ENCODE measurements around the gene DNAJC5G.

Gene DNAJC5G

DNA sequence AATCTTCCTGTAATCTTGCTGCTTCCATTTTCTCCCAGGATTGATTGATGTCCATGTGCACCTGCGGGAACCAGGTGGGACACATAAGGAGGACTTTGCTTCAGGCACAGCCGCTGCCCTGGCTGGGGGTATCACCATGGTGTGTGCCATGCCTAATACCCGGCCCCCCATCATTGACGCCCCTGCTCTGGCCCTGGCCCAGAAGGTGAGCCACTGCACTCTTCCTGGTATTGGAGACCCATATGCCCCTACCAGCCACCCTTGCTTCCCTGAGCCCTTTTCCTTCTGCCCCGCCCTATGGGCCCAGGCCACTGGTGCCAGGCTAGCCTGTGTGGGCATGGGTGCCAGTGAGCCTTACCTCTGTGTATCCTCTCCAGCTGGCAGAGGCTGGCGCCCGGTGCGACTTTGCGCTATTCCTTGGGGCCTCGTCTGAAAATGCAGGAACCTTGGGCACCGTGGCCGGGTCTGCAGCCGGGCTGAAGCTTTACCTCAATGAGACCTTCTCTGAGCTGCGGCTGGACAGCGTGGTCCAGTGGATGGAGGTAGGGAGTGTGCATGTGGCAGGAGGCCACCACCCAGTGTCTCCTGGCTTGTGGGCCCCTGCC is 37.8 kb upstream of the DNAJC5G start:
- Histone ChIP-seq H3K9me3 (ENCODE audit: insufficient read depth, low read length, severe bottlenecking) (no peaks in the 10 kb centered on the region), H3K4me3 (ENCODE audit: low read depth in 1 of 2, low read length in 2 of 2) (no peak overlapping the region), H3K27me3 (ENCODE audit: insufficient read depth, low read length, poor library complexity) (no peaks in the 10 kb centered on the region), H3K4me2 (ENCODE audit: insufficient read depth, low read length) (no peak overlapping the region), H3K36me3 (ENCODE audit: insufficient read depth, low read length) (peaks cover 100% of the 10 kb centered on the region), H3K79me2 (ENCODE audit: insufficient read depth, low read length) (no peaks in the 10 kb centered on the region), H3K9ac (ENCODE audit: low read depth, low read length) (no peak overlapping the region), H3K4me1 (ENCODE audit: insufficient read depth, low read length) (no peaks in the 10 kb centered on the region), H2AFZ (ENCODE audit: low read depth, low read length) (no peak overlapping the region), H3K27ac (ENCODE audit: low read length) (no peak overlapping the region), H4K20me1 (ENCODE audit: insufficient read depth, low read length) (peaks cover 35% of the 10 kb centered on the region; the same call in 1 of the 2 replicates)
- DNase-seq, result no peak
- no peak for ATAC-seq (ENCODE audit: insufficient read depth, low read depth)
- TF ChIP-seq, protein P1, sequence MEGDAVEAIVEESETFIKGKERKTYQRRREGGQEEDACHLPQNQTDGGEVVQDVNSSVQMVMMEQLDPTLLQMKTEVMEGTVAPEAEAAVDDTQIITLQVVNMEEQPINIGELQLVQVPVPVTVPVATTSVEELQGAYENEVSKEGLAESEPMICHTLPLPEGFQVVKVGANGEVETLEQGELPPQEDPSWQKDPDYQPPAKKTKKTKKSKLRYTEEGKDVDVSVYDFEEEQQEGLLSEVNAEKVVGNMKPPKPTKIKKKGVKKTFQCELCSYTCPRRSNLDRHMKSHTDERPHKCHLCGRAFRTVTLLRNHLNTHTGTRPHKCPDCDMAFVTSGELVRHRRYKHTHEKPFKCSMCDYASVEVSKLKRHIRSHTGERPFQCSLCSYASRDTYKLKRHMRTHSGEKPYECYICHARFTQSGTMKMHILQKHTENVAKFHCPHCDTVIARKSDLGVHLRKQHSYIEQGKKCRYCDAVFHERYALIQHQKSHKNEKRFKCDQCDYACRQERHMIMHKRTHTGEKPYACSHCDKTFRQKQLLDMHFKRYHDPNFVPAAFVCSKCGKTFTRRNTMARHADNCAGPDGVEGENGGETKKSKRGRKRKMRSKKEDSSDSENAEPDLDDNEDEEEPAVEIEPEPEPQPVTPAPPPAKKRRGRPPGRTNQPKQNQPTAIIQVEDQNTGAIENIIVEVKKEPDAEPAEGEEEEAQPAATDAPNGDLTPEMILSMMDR (IDR thresholded peaks at IDR 0.05; ENCODE audit: borderline replicate concordance, extremely low read depth, low read length, poor library complexity, severe bottlenecking), result no peak
- no peak for TF ChIP-seq EZH2 (IDR thresholded peaks at IDR 0.05; ENCODE audit: borderline replicate concordance, low read depth, low read length, severe bottlenecking)

DNA sequence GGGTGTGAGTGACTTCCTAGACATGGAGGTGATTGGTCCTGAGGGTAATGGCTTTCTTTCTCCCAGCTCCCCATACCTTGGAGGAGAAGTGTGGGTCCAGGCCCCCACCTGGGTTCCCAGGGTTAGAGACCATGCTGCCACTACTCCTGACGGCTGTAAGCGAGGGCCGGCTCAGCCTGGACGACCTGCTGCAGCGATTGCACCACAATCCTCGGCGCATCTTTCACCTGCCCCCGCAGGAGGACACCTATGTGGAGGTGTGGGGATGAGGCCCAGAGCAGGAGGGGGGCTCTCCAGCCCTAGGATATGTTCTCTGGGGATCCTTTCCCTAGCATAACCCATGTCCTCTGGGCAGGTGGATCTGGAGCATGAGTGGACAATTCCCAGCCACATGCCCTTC is 36.3 kb upstream of the DNAJC5G start:
- no peaks in the 10 kb centered on the region for H3K9me3 ChIP-seq (ENCODE audit: insufficient read depth, low read length, severe bottlenecking)
- ATAC-seq (ENCODE audit: insufficient read depth, low read depth) (no peak), DNase-seq (no peak)
- no peak overlapping the region for H2AFZ ChIP-seq (ENCODE audit: low read depth, low read length)
- H3K27ac ChIP-seq (ENCODE audit: low read length), result no peak overlapping the region
- H3K9ac ChIP-seq (ENCODE audit: low read depth, low read length), result no peak overlapping the region
- no peaks in the 10 kb centered on the region for H3K27me3 ChIP-seq (ENCODE audit: insufficient read depth, low read length, poor library complexity)
- TF ChIP-seq EZH2 (IDR thresholded peaks at IDR 0.05; ENCODE audit: borderline replicate concordance, low read depth, low read length, severe bottlenecking), result no peak
- TF ChIP-seq, protein P1 (IDR thresholded peaks at IDR 0.05; ENCODE audit: borderline replicate concordance, extremely low read depth, low read length, poor library complexity, severe bottlenecking), result no peak
- H3K4me3 ChIP-seq (ENCODE audit: low read depth in 1 of 2, low read length in 2 of 2), result no peak overlapping the region
- H3K79me2 ChIP-seq (ENCODE audit: insufficient read depth, low read length), result no peaks in the 10 kb centered on the region
- H4K20me1 ChIP-seq (ENCODE audit: insufficient read depth, low read length), result peaks cover 35% of the 10 kb centered on the region; the same call in 1 of the 2 replicates
- no peak overlapping the region for H3K4me2 ChIP-seq (ENCODE audit: insufficient read depth, low read length)
- H3K4me1 ChIP-seq (ENCODE audit: insufficient read depth, low read length), result no peaks in the 10 kb centered on the region
- peaks cover 100% of the 10 kb centered on the region for H3K36me3 ChIP-seq (ENCODE audit: insufficient read depth, low read length)

DNA sequence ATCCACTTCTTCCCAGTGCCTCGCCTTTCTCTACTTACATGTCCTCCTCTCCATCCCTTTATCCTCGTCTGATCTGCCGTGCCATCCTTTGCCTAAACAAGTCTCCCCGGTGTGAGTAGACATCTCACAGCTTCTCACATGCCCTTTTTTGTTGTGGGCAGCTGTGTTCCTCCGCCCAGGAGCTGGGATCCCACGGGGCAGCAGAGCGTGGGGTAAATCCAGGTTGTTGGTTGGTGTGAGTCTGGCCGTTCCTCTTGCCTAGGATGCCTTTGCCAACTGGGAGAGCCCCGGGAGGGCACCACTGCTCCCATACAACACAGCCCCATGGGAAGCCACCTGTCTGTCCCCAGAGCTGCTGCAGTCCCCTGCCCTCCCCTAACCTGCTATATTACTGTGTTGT is 34.8 kb upstream of the DNAJC5G start:
- Histone ChIP-seq H3K9ac (ENCODE audit: low read depth, low read length) (no peak overlapping the region), H3K79me2 (ENCODE audit: insufficient read depth, low read length) (no peaks in the 10 kb centered on the region), H3K27me3 (ENCODE audit: insufficient read depth, low read length, poor library complexity) (no peaks in the 10 kb centered on the region), H2AFZ (ENCODE audit: low read depth, low read length) (no peak overlapping the region), H4K20me1 (ENCODE audit: insufficient read depth, low read length) (peaks cover 35% of the 10 kb centered on the region; the same call in 1 of the 2 replicates), H3K4me2 (ENCODE audit: insufficient read depth, low read length) (no peak overlapping the region), H3K4me3 (ENCODE audit: low read depth in 1 of 2, low read length in 2 of 2) (no peak overlapping the region), H3K4me1 (ENCODE audit: insufficient read depth, low read length) (no peaks in the 10 kb centered on the region), H3K36me3 (ENCODE audit: insufficient read depth, low read length) (peaks cover 96% of the 10 kb centered on the region), H3K27ac (ENCODE audit: low read length) (no peak overlapping the region), H3K9me3 (ENCODE audit: insufficient read depth, low read length, severe bottlenecking) (no peaks in the 10 kb centered on the region)
- ATAC-seq (ENCODE audit: insufficient read depth, low read depth), result no peak
- no peak for DNase-seq
- TF ChIP-seq EZH2 (IDR thresholded peaks at IDR 0.05; ENCODE audit: borderline replicate concordance, low read depth, low read length, severe bottlenecking), result no peak
- TF ChIP-seq, protein P1 (IDR thresholded peaks at IDR 0.05; ENCODE audit: borderline replicate concordance, extremely low read depth, low read length, poor library complexity, severe bottlenecking), result no peak
